HEK293T (cell line): ENCODE data around the gene FIS1.

Source experiments
- ELF4 ChIP-seq: fragments of 450-650 bp; IDR thresholded peaks from 2 replicates; pipeline ENCODE4 v1.6.1; 2017; ENCODE audit warnings: antibody characterized with exemption
- FOXK2 ChIP-seq: fragments of 450-650 bp; IDR thresholded peaks from 2 replicates; pipeline ENCODE4 v1.6.1; 2016; ENCODE audit warnings: mild to moderate bottlenecking

GRCh38 chr7:101271021-101271420, 26.1 kb upstream of the FIS1 start:
- TF ChIP-seq FOXK2 (no peak), ELF4 (no peak)
